Activated CD4-positive, alpha-beta T cell treated with anti-CD3 and anti-CD28 coated beads, Interleukin-2, amount 50 U/mL, for 48 hours (primary cell): ENCODE measurements around the gene CLCN2.

Source experiments
- DNase-seq, 2 experiments: peaks; one replicate each; pipeline ENCODE4 v3.0.0-alpha.2; 2020

The CLCN2 gene

DNA sequence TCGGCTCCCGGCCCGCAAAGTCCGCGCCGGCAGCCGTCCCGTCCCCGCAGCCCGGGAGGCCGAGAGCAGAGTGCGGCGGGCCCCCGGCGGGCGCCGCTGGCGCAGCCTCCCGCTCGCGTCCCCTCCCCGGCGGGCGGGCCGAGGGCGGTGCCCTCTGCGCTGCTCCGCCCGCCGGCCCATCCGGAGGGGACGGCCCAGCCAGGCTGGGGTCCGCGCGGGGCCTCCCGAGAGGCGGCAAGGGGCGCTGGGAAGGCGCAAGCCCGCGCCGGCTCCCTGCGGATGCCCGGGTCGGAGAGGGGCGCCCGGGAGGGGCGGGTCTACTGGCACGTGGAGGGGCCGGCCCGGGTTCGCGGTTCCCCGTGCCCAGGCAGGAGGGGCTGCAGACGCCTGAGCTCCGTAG, at the start of gene CLCN2, which contains the start of gene POLR2H:
Gene CLCN2 (minus strand): TSS at position 74 of the 400 bp plus-strand sequence. CDS start 126 bp downstream, outside the sequence.
Gene POLR2H (plus strand): TSS at position 179 of the 400 bp plus-strand sequence. CDS start 1,783 bp downstream, outside the sequence.
- DNase-seq: peak; percentile 54 to 59

GRCh38 chr3:184409946-184410500, 48.6 kb upstream of the CLCN2 start:
- DNase-seq: no peak

DNA sequence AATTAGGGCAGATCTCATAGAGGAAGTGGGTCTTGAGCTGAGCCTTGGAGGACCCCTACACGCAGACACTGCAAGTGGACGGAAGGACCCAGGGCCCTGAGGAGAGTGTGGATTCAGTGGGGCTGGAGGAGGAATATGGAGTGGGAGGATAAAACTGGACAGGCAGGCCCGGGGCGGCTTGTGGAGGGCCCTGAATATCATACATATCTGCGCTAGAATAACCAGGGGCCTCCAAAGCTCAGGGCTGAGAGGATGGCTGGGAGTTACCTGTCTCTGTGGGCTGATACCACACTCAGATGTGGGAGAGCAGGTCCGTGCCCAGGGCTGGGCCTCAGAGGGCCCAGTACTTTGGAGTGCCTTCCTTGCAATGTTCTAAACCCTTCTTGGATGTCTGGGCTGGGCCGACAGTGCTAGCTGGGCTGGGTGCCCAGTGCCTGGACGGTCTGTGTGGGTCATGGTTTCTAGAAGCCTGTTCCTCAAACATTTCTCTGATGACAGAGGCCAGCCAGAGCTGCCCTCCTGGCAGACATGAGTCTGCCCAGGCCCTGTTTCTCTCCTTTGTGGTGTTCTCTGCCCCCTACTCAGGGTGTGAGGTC, 48.0 kb upstream of the CLCN2 start:
- DNase-seq: no peak

DNA sequence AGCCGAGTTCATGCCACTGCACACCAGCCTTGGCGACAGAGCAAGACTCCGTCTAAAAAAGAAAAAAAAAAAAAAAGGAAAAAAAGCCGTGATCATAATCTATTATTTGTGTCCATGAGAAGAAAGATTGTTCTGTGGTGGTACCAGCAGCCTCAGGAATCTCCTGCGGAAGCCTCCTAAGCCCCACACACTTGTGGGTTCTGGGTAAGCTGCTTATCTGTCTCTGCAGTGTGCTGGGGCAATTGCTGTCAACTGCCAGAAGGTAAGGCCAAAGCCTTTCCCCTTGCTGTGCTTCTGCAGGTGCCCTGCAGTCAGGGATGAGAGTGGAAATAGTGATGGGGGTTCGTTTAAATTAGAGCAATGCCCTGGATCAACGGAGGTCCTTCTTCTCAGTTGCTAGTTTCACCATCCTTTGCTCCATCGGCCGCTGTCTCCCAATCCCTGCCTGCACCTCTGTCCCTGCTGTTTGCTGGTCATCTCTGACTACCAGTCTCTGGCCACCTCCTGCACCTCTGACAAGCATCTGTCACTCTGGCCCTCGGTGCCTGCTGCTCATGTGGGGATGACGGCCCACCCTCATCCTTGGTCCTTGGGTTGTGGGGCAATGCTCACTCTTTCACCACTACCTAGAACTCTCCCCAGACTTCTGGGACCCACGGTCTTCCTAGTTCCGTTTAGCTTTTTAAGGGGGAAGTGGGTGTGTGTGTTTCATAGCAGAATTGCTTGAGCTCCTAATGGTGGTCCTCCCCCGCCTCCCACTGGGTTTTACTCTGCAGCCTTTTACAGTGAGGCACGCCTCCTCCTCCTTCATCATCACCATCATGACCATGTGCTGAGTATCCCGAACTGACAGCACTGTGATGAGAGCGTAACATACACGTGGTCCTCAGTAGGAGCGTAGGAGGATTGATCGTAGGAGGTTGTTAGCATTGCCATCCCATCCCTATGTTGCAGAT, 43.9 kb upstream of the CLCN2 start:
- no peak for DNase-seq

DNA sequence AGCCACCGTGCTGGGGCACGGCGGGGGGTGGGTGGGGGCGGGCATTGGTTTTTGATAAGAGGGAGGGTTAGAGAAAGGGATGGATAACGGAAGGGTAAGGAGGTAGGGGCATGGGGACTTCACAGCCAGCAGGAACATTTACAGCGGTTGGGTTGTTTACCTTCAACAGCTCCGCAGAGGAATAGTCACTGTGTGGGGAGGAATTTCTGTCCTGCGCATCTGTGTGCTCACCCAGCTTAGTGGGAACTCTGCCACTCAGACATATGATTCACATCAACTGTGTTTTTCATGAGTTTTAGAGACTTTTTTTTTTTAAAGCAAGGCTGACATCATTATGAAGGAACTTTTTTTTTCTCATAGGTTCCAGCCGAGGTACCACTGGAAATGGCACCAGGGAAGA, 38.0 kb upstream of the CLCN2 start:
- DNase-seq: no peak

- DNase-seq: no peak
These were observed 33.9 kb upstream of the CLCN2 start for GRCh38 chr3:184395320-184395660.

- no peak for DNase-seq
These were observed 29.9 kb upstream of the CLCN2 start for GRCh38 chr3:184391266-184391665.

GRCh38 chr3:184389935-184390528, 28.6 kb upstream of the CLCN2 start:
- DNase-seq: no peak

GRCh38 chr3:184389384-184389783, 28.0 kb upstream of the CLCN2 start:
- DNase-seq: no peak

GRCh38 chr3:184388936-184389230, 27.5 kb upstream of the CLCN2 start:
- DNase-seq: no peak

GRCh38 chr3:184388164-184388935, 26.9 kb upstream of the CLCN2 start:
- DNase-seq: no peak

- no peak for DNase-seq
These were observed 25.8 kb upstream of the CLCN2 start for GRCh38 chr3:184387174-184387714.

DNA sequence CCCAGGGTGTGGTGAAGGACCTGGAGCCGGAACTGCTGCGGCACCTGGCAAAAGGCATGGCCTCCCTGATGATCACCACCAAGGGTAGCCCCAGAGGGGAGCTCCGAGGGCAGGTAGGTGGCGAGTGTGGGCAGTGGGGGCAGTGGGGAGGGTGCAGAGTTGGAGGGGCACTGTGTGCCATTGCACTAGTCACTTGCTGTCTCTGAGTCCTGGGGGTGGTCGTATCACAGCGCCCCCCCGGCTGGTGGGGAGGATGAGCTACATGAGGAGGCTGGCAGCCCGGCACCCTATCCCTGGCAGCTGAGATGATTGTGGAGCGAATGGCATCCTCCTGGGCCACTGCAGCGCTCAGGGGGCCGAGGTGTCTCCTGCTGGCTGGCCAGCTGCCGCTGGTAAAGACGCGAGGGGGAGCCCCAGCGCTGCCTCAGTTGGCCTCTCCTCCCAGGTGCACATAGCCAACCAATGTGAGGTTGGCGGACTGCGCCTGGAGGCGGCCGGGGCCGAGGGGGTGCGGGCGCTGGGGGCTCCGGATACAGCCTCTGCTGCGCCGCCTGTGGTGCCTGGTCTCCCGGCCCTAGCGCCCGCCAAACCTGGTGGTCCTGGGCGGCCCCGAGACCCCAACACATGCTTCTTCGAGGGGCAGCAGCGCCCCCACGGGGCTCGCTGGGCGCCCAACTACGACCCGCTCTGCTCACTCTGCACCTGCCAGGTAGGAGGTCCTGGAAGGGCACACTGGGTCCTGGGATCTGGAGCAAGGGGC, 24.8 kb upstream of the CLCN2 start:
- no peak for DNase-seq

DNA sequence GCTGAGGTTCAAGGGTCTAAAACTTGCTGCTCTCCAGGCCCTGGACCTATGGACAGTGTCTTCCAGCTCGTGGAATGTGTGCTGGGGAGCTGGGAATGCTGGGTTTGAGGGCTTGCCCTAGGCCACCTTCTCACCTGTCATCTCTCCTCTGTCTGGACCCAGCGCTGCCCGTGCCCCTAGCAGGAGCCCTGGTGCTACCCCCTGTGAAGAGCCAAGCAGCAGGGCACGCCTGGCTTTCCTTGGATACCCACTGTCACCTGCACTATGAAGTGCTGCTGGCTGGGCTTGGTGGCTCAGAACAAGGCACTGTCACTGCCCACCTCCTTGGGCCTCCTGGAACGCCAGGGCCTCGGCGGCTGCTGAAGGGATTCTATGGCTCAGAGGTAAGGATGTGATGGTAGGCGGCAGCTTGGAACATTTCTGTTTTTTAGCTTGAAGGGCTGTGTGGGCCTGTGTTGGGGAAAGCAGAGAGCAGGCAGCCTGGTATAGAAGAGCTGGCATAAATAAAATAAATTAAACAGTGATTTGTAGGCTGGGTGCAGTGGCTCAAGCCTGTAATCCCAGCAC, 23.5 kb upstream of the CLCN2 start:
- DNase-seq: no peak

- no peak for DNase-seq
These were observed 22.9 kb upstream of the CLCN2 start for GRCh38 chr3:184384342-184384741.

- DNase-seq: no peak
These were observed 21.8 kb upstream of the CLCN2 start for GRCh38 chr3:184383033-184383740.

GRCh38 chr3:184382326-184383032, 21.1 kb upstream of the CLCN2 start:
- DNase-seq: no peak

GRCh38 chr3:184381261-184382224, 20.1 kb upstream of the CLCN2 start:
- DNase-seq: peak in 1 of 2 experiments; percentile 16
